Measurements from ENCODE around the gene DOCK2. TPM values are rescaled to one million over a fixed set of nuclear protein-coding genes. Genes with fewer than 3 reads are reported as not detected.

DOCK2 gene
- polyA plus RNA-seq, 1 donor (not counting 4 experiments of a cell fraction or from before 2014, with no cell fraction given) = 0.21 TPM

DNA sequence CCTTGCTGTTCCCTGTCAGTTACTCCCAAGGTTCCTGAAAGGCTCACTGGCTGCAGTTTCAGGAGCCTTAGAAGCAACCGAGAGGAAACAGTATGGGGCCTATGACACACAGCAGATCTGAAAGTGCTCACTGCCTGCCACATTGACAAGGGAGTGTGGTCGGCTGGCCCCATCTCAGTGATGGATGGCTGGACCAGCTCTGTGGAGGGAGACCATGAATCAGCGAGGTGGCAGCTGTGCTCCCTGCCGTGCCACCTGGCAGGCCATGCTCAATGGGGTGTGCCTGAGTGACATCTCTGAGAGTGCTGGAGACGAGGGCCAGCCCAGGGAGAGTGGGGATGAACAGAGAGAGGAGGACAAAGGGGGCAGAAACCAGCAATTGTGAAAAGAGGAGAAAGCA lies 49.1 kb downstream of the DOCK2 start:
- Histone ChIP-seq H4K20me1 (ENCODE audit: control insufficient read depth, extremely low read depth, insufficient read depth, low read length) (no peaks in the 10 kb centered on the region), H3K27me3 (ENCODE audit: control insufficient read depth, extremely low read depth, insufficient read depth, low read length) (no peaks in the 10 kb centered on the region), H2AFZ (ENCODE audit: control insufficient read depth, low read length) (no peak overlapping the region), H3K9ac (ENCODE audit: control insufficient read depth, extremely low read depth, insufficient read depth, low read length) (no peak overlapping the region), H3K9me1 (ENCODE audit: control insufficient read depth, extremely low read depth, insufficient read depth, low read length) (no peaks in the 10 kb centered on the region), H3K9me3 (ENCODE audit: control insufficient read depth, low read depth, low read length) (no peaks in the 10 kb centered on the region), H3K4me1 (ENCODE audit: control insufficient read depth, extremely low read depth, insufficient read depth, low read length) (no peaks in the 10 kb centered on the region), H3K4me2 (ENCODE audit: control insufficient read depth, extremely low read depth, insufficient read depth, low read depth, low read length) (no peak overlapping the region), H3K79me2 (ENCODE audit: control insufficient read depth, insufficient read depth, low read length) (no peaks in the 10 kb centered on the region), H3K27ac (ENCODE audit: control insufficient read depth, insufficient read depth, low read length) (no peak overlapping the region), H3K4me3 (ENCODE audit: control insufficient read depth in 2 of 3, extremely low read depth in 1 of 3, insufficient read depth in 2 of 3, low read depth in 1 of 3, low read length in 3 of 3) (no peak overlapping the region), H3K36me3 (ENCODE audit: control insufficient read depth in 2 of 2, extremely low read depth in 1 of 2, insufficient read depth in 2 of 2, low read length in 2 of 2) (no peaks in the 10 kb centered on the region)
- no peak for FAIRE-seq
- no peak for TF ChIP-seq EZH2 (IDR thresholded peaks at IDR 0.05; ENCODE audit: low read length)
- TF ChIP-seq, protein P1, sequence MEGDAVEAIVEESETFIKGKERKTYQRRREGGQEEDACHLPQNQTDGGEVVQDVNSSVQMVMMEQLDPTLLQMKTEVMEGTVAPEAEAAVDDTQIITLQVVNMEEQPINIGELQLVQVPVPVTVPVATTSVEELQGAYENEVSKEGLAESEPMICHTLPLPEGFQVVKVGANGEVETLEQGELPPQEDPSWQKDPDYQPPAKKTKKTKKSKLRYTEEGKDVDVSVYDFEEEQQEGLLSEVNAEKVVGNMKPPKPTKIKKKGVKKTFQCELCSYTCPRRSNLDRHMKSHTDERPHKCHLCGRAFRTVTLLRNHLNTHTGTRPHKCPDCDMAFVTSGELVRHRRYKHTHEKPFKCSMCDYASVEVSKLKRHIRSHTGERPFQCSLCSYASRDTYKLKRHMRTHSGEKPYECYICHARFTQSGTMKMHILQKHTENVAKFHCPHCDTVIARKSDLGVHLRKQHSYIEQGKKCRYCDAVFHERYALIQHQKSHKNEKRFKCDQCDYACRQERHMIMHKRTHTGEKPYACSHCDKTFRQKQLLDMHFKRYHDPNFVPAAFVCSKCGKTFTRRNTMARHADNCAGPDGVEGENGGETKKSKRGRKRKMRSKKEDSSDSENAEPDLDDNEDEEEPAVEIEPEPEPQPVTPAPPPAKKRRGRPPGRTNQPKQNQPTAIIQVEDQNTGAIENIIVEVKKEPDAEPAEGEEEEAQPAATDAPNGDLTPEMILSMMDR (optimal IDR thresholded peaks at IDR 0.05 in 1 of 3, IDR thresholded peaks at IDR 0.05 in 1 of 3, conservative IDR thresholded peaks at IDR 0.05 in 1 of 3; ENCODE audit: extremely low read depth in 1 of 3, insufficient read depth in 2 of 3, low read length in 3 of 3) = no peak
- no peak for DNase-seq (ENCODE audit: low read depth, low spot score)
- dilution Hi-C loops (cut with MboI; ENCODE audit: extremely low pct_ligation_motif_present, low sequenced_read_pairs) = no loop called here

DNA sequence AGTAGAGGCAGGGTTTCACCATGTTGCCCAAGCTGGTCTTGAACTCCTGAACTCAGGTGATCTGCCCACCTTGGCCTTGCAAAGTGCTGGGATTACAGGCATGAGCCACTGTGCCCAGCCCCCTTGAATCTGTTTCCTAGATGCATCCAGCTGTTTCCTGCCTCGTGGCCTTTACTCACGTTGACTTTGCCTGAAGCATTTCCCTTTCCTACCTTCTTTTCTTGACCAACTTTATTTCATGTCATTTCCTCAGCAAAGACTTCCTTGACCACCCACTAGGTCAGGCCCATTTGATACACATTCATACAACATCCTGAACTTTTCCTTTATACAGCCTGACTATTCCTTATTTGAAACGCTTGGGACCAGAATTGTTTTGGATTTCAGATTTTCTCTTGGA lies 51.0 kb downstream of the DOCK2 start:
- no peak overlapping the region for H3K4me2 ChIP-seq (ENCODE audit: control insufficient read depth, extremely low read depth, insufficient read depth, low read depth, low read length)
- H3K27ac ChIP-seq (ENCODE audit: control insufficient read depth, insufficient read depth, low read length) = no peak overlapping the region
- H2AFZ ChIP-seq (ENCODE audit: control insufficient read depth, low read length) = no peak overlapping the region
- TF ChIP-seq, protein P1 (optimal IDR thresholded peaks at IDR 0.05 in 1 of 3, IDR thresholded peaks at IDR 0.05 in 1 of 3, conservative IDR thresholded peaks at IDR 0.05 in 1 of 3; ENCODE audit: extremely low read depth in 1 of 3, insufficient read depth in 2 of 3, low read length in 3 of 3) = no peak
- no peak for TF ChIP-seq EZH2 (IDR thresholded peaks at IDR 0.05; ENCODE audit: low read length)
- dilution Hi-C loops (cut with MboI; ENCODE audit: extremely low pct_ligation_motif_present, low sequenced_read_pairs) = no loop called here
- FAIRE-seq (no peak), DNase-seq (ENCODE audit: low read depth, low spot score) (no peak)
- H3K9ac ChIP-seq (ENCODE audit: control insufficient read depth, extremely low read depth, insufficient read depth, low read length) = no peak overlapping the region
- H3K9me3 ChIP-seq (ENCODE audit: control insufficient read depth, low read depth, low read length) = no peaks in the 10 kb centered on the region
- H3K27me3 ChIP-seq (ENCODE audit: control insufficient read depth, extremely low read depth, insufficient read depth, low read length) = no peaks in the 10 kb centered on the region
- no peaks in the 10 kb centered on the region for H3K79me2 ChIP-seq (ENCODE audit: control insufficient read depth, insufficient read depth, low read length)
- no peak overlapping the region for H3K4me3 ChIP-seq (ENCODE audit: control insufficient read depth in 2 of 3, extremely low read depth in 1 of 3, insufficient read depth in 2 of 3, low read depth in 1 of 3, low read length in 3 of 3)
- H4K20me1 ChIP-seq (ENCODE audit: control insufficient read depth, extremely low read depth, insufficient read depth, low read length) = no peaks in the 10 kb centered on the region
- no peaks in the 10 kb centered on the region for H3K4me1 ChIP-seq (ENCODE audit: control insufficient read depth, extremely low read depth, insufficient read depth, low read length)
- H3K36me3 ChIP-seq (ENCODE audit: control insufficient read depth in 2 of 2, extremely low read depth in 1 of 2, insufficient read depth in 2 of 2, low read length in 2 of 2) = no peaks in the 10 kb centered on the region
- no peaks in the 10 kb centered on the region for H3K9me1 ChIP-seq (ENCODE audit: control insufficient read depth, extremely low read depth, insufficient read depth, low read length)

All from keratinocyte (primary cell).